Measurements from ENCODE around the gene KCTD10.
"Not testable (repeated sequence)": the region's sequence is repeated elsewhere in the genome, so short reads cannot be mapped to it uniquely, and the experiment has no call there.

Gene KCTD10

GRCh38 chr12:109473526-109474270, 3.4 kb downstream of the KCTD10 start:
- DNase-seq (ENCODE audit: low read depth in 2 of 2), result not testable (repeated sequence)

- no peak for DNase-seq (ENCODE audit: low read depth in 2 of 2)
Observed at GRCh38 chr12:109473006-109473405, 4.1 kb downstream of the KCTD10 start.

GRCh38 chr12:109469517-109469916, 7.6 kb downstream of the KCTD10 start:
- DNase-seq (ENCODE audit: low read depth in 2 of 2), result no peak

DNA sequence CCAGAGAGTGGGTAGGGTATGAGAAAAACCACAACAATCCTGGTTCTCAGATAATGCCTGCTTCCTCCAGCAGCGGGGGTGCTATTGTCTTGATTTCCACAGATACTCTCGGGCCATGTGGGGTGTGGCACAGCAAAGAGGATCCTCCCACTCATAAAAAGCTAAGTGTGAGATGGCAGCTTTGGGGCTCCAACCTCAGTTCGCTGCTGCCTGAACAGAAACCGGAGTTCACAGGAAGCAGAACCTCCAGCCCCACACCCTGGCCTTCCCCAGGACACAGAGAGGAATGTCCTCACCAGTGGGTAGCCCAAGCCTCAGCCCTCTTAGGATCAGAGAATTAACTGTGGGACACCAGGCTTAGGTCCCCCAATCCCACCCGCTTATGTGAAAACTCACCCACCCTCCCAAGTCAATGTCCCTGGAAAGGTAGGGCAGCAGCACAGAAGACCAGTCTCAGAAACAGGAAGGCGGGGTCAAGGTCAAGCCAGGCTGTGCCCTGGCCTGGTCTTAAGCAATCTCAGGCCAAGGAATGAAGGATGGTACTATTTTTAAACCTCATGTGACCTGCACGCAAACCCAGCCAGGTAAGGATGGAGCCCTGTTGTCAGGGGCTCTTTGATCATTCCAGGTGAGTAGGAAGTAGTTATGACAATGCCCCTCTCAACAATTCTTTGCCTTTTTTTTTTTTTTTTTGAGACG, 9.0 kb downstream of the KCTD10 start:
- DNase-seq (ENCODE audit: low read depth in 2 of 2), result no peak

GRCh38 chr12:109466821-109467220, 10.3 kb downstream of the KCTD10 start:
- no peak for DNase-seq (ENCODE audit: low read depth in 2 of 2)

- DNase-seq (ENCODE audit: low read depth in 2 of 2), result no peak
Observed at GRCh38 chr12:109466305-109466704, 10.8 kb downstream of the KCTD10 start.

- DNase-seq (ENCODE audit: low read depth in 2 of 2), result no peak
Observed at GRCh38 chr12:109464642-109465351, 12.3 kb downstream of the KCTD10 start.

GRCh38 chr12:109463756-109464155, 13.3 kb downstream of the KCTD10 start:
- no peak for DNase-seq (ENCODE audit: low read depth in 2 of 2)

- no peak for DNase-seq (ENCODE audit: low read depth in 2 of 2)
Observed at GRCh38 chr12:109462868-109463692, 14.0 kb downstream of the KCTD10 start.

DNA sequence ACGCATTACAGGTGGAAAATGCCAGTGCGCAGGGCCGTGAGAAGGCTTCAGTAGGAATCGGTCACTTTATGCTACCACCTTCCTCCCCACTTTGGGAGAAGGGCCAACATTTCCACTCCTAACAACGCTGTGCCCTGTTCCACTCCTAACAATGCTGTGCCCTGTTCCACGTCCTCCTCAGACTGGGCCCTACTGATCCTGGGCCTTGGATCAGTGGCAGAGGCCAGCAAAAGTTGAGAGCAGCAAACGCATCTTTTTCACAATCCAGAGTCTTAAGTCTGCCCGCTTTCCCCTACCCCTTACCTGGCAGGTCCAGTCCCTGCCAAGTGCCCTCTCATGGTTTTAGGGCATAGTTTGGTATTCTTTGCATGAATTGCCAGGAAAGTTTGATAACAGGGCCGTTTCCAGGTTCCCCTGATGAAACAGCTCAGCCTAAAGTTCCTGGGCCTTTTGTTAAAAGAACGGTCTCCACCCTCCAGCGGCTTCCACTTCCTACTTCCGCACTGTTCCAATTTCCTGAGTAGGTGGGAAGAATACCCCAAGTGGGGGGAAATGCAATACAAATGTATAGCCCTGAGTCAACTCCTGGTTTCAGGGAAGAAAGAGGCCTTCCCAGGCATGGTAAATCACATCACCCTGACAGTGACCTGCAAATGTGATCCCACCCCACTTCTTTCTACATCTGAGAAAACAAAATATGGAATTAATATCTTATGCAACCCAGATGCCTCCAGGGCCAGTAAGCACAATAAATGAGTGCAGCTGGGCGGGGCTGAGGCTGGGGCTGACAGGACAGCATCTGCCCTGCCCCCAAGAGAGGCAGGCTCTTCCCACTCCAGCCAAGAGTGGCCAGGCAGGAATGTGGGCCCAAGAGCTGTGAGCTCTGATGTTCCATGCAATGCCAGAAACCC, 15.0 kb downstream of the KCTD10 start:
- no peak for DNase-seq (ENCODE audit: low read depth in 2 of 2)

DNA sequence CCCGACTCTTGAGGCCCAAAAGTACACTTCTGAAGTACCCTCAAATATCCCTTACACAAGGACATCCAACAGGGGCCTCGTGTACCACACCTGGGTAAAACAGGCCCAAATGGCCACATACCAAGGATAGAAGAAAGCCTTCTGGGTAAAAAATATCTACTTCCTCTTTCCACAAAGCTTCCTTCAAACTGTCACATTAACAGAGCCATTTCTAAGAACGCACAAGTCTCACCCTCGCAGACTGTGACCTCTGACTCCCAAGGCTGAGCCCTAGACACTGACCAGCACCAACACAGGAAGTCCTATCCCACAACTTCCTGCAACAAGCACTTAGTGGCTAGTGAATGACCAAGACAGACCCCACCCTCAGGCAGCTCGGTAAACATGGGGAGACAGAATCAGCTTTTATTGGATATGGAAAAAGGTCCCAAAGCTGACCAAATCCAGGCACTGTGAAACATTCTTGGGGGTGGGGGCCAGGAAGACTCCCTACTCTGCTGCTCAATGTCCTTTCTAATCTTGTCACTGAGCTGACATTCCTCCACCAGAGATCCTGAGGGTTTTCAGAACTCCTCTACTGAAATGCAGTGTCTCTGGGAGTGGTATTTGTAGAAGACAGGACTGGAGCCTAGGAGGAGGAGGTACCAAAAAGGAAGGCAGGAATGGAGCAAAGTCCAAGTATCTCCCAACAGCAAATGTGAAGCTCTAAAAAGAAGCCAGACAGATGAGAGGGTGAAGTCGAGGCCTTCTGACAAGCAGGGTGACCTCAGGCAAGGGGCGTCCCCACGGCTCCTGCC, 15.9 kb downstream of the KCTD10 start:
- no peak for DNase-seq (ENCODE audit: low read depth in 2 of 2)

GRCh38 chr12:109460538-109460937, 16.6 kb downstream of the KCTD10 start:
- no peak for DNase-seq (ENCODE audit: low read depth in 2 of 2)

DNA sequence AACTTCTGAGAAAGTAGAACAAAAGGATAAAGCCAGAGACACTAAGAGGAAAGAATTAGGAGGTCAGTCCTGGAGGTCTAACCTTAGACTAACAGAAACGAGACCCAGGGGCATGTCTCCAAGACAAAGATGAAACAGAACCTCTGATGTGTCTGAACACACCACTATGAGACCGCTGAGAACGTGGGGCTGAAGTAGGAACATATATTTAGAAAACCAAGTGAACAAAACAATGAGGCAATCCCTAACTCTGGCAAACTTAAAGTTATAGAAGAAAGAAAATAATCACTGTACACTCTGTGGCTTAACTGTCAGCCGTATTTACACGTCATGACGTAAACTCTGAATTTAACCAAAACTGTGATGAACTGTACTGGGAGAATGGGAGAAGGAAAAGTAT, 17.9 kb downstream of the KCTD10 start:
- DNase-seq (ENCODE audit: low read depth in 2 of 2), result no peak

- no peak for DNase-seq (ENCODE audit: low read depth in 2 of 2)
Observed at GRCh38 chr12:109458771-109459208, 18.3 kb downstream of the KCTD10 start.

GRCh38 chr12:109458086-109458485, 19.0 kb downstream of the KCTD10 start:
- no peak for DNase-seq (ENCODE audit: low read depth in 2 of 2)

- no peak for DNase-seq (ENCODE audit: low read depth in 2 of 2)
Observed at GRCh38 chr12:109455706-109456105, 21.4 kb downstream of the KCTD10 start.

- no peak for DNase-seq (ENCODE audit: low read depth in 2 of 2)
Observed at GRCh38 chr12:109452489-109452888, 24.6 kb downstream of the KCTD10 start.

- DNase-seq (ENCODE audit: low read depth in 2 of 2), result no peak
Observed at GRCh38 chr12:109451400-109451799, 25.7 kb downstream of the KCTD10 start.

- no peak for DNase-seq (ENCODE audit: low read depth in 2 of 2)
Observed at GRCh38 chr12:109450980-109451379, 26.1 kb downstream of the KCTD10 start.
